ENCODE measurements around the gene OR8I2.

- TF ChIP-seq CTCF (IDR thresholded peaks at IDR 0.05) (no peak), POLR2A (IDR thresholded peaks at IDR 0.05) (no peak), POLR2AphosphoS5 (IDR thresholded peaks at IDR 0.05) (no peak)
These were observed at the start of gene OR8I2 for GRCh38 chr11:56093008-56093407.

All from breast epithelium (tissue), 3 donors.